ENCODE measurements around the gene PCGF1.

The PCGF1 gene

GRCh38 chr2:74505448-74506246, 1.8 kb downstream of the PCGF1 start:
- H3K4me3 ChIP-seq (ENCODE audit: low read depth in 1 of 2, low read length in 1 of 2) = no peak overlapping the region
- peaks cover 13% of the 10 kb centered on the region for H3K36me3 ChIP-seq
- peaks cover 35 to 42% of the 10 kb centered on the region in 2 experiments for H3K4me1 ChIP-seq (ENCODE audit: control insufficient read depth in 1 of 2, insufficient read depth in 1 of 2, low read depth in 1 of 2, low read length in 1 of 2)
- no peak for TF ChIP-seq CTCF (IDR thresholded peaks at IDR 0.05)
- no peak overlapping the region for H3K27ac ChIP-seq
- H3K9me3 ChIP-seq = no peaks in the 10 kb centered on the region
- H3K27me3 ChIP-seq = peaks cover 76% of the 10 kb centered on the region

- Histone ChIP-seq H3K4me3 (ENCODE audit: low read depth in 1 of 2, low read length in 1 of 2) (no peak overlapping the region), H3K27ac (no peak overlapping the region), H3K9me3 (no peaks in the 10 kb centered on the region), H3K36me3 (peaks cover 13% of the 10 kb centered on the region), H3K27me3 (peaks cover 76% of the 10 kb centered on the region), H3K4me1 (ENCODE audit: control insufficient read depth in 1 of 2, insufficient read depth in 1 of 2, low read depth in 1 of 2, low read length in 1 of 2) (peaks cover 41 to 47% of the 10 kb centered on the region in 2 experiments)
- TF ChIP-seq CTCF (IDR thresholded peaks at IDR 0.05) = no peak
These were observed 2.9 kb downstream of the PCGF1 start for GRCh38 chr2:74504591-74504990.

GRCh38 chr2:74503506-74504475, 3.7 kb downstream of the PCGF1 start:
- TF ChIP-seq CTCF (IDR thresholded peaks at IDR 0.05) = no peak
- Histone ChIP-seq H3K36me3 (peaks cover 13% of the 10 kb centered on the region), H3K27ac (no peak overlapping the region), H3K27me3 (peaks cover 76% of the 10 kb centered on the region), H3K4me3 (ENCODE audit: low read depth in 1 of 2, low read length in 1 of 2) (peak overlapping the region; percentile 54 to 62), H3K4me1 (ENCODE audit: control insufficient read depth in 1 of 2, insufficient read depth in 1 of 2, low read depth in 1 of 2, low read length in 1 of 2) (peaks cover 49 to 55% of the 10 kb centered on the region in 2 experiments), H3K9me3 (no peaks in the 10 kb centered on the region)

- H3K4me3 ChIP-seq (ENCODE audit: low read depth in 1 of 2, low read length in 1 of 2) = peak overlapping the region; percentile 54 to 62
- H3K36me3 ChIP-seq = peaks cover 13% of the 10 kb centered on the region
- no peaks in the 10 kb centered on the region for H3K9me3 ChIP-seq
- peaks cover 77% of the 10 kb centered on the region for H3K27me3 ChIP-seq
- no peak overlapping the region for H3K27ac ChIP-seq
- peaks cover 52 to 58% of the 10 kb centered on the region in 2 experiments for H3K4me1 ChIP-seq (ENCODE audit: control insufficient read depth in 1 of 2, insufficient read depth in 1 of 2, low read depth in 1 of 2, low read length in 1 of 2)
- TF ChIP-seq CTCF (IDR thresholded peaks at IDR 0.05) = no peak
These were observed 4.6 kb downstream of the PCGF1 start for GRCh38 chr2:74502720-74503505.

GRCh38 chr2:74502147-74502719, 5.3 kb downstream of the PCGF1 start:
- Histone ChIP-seq H3K4me1 (ENCODE audit: control insufficient read depth in 1 of 2, insufficient read depth in 1 of 2, low read depth in 1 of 2, low read length in 1 of 2) (peaks cover 54 to 60% of the 10 kb centered on the region in 2 experiments), H3K36me3 (peaks cover 13% of the 10 kb centered on the region), H3K4me3 (ENCODE audit: low read depth in 1 of 2, low read length in 1 of 2) (peak overlapping the region; percentile 54 to 62), H3K27me3 (peaks cover 84% of the 10 kb centered on the region), H3K27ac (no peak overlapping the region), H3K9me3 (no peaks in the 10 kb centered on the region)
- TF ChIP-seq CTCF (IDR thresholded peaks at IDR 0.05) = no peak

Measured in neutrophil (primary cell).